Neural progenitor cell (in vitro differentiated cells): ENCODE data around the gene KDM6A.

Experiments
- EZH2 ChIP-seq: fragments of 200-600 bp; sonication (generic); IDR thresholded peaks from 2 replicates; pipeline ENCODE4 v1.6.1; 2017; ENCODE audit warnings: antibody characterized with exemption, mild to moderate bottlenecking, moderate library complexity
- EZH2phosphoT487 ChIP-seq: fragments of 200-600 bp; sonication (generic); IDR thresholded peaks from 2 replicates; pipeline ENCODE4 v1.6.1; 2017; ENCODE audit warnings: antibody characterized with exemption
- TF ChIP-seq, protein P1 (sequence below): fragments of 200-600 bp; sonication (generic); IDR thresholded peaks from 2 replicates; pipeline ENCODE4 v1.5.1; 2017; ENCODE audit warnings: antibody characterized with exemption, mild to moderate bottlenecking

DNA sequence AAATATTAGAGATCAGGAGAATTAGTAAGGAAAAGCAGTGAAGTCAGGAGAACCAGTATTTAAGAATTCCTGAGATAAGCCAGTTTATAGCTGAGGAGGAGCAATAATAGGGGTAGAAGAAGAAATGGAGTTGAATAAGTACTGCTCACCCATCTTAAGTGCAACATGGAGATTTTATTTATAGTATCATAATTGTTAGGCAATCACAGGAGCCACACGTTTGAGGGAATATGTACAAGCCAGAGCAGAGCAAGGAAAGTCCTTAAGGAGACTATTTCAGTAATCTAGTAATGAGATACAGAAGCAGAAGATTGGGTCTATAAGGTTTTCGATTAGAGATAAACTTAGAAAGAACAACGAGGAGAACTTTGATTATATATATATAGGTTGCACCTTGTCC, 145.0 kb downstream of the KDM6A start:
- TF ChIP-seq, protein P1, sequence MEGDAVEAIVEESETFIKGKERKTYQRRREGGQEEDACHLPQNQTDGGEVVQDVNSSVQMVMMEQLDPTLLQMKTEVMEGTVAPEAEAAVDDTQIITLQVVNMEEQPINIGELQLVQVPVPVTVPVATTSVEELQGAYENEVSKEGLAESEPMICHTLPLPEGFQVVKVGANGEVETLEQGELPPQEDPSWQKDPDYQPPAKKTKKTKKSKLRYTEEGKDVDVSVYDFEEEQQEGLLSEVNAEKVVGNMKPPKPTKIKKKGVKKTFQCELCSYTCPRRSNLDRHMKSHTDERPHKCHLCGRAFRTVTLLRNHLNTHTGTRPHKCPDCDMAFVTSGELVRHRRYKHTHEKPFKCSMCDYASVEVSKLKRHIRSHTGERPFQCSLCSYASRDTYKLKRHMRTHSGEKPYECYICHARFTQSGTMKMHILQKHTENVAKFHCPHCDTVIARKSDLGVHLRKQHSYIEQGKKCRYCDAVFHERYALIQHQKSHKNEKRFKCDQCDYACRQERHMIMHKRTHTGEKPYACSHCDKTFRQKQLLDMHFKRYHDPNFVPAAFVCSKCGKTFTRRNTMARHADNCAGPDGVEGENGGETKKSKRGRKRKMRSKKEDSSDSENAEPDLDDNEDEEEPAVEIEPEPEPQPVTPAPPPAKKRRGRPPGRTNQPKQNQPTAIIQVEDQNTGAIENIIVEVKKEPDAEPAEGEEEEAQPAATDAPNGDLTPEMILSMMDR = no peak
- no peak for TF ChIP-seq EZH2phosphoT487
- TF ChIP-seq EZH2 = no peak
